Fibroblast of villous mesenchyme (primary cell): ENCODE data around the gene EFNA2. TPM values are rescaled to one million over a fixed set of nuclear protein-coding genes. Genes with fewer than 3 reads are reported as not detected.
A peak's percentile ranks its signal among the peaks of the same experiment; 100 is the strongest.

Source experiments
- DNase-seq: peaks from one replicate; pipeline ENCODE4 v3.0.0-alpha.2; 2010; ENCODE audit warnings: low read depth
- H3K4me3 ChIP-seq: 2 replicates; pipeline ENCODE4 v1.5.1; 2011; ENCODE audit warnings: low read depth, mild to moderate bottlenecking, low read length
- CTCF ChIP-seq: IDR thresholded peaks from 2 replicates; pipeline ENCODE4 v1.5.1; 2012; ENCODE audit warnings: low read depth, mild to moderate bottlenecking, low read length; ENCODE audit not compliant: insufficient read depth
- total RNA-seq: library from RNA; depleted of rRNA; stranded (reverse); fragments of >200 nt; gene quantifications from 2 replicates; pipeline ENCODE4 v1.2.3, GENCODE V29; 2012

Gene EFNA2
- total RNA-seq, 1 donor: not detected

- TF ChIP-seq CTCF: no peak
- DNase-seq: no peak
- H3K4me3 ChIP-seq: peak overlapping the region; percentile 82
These were observed 13.9 kb upstream of the EFNA2 start for GRCh38 chr19:1271528-1272422.

DNA sequence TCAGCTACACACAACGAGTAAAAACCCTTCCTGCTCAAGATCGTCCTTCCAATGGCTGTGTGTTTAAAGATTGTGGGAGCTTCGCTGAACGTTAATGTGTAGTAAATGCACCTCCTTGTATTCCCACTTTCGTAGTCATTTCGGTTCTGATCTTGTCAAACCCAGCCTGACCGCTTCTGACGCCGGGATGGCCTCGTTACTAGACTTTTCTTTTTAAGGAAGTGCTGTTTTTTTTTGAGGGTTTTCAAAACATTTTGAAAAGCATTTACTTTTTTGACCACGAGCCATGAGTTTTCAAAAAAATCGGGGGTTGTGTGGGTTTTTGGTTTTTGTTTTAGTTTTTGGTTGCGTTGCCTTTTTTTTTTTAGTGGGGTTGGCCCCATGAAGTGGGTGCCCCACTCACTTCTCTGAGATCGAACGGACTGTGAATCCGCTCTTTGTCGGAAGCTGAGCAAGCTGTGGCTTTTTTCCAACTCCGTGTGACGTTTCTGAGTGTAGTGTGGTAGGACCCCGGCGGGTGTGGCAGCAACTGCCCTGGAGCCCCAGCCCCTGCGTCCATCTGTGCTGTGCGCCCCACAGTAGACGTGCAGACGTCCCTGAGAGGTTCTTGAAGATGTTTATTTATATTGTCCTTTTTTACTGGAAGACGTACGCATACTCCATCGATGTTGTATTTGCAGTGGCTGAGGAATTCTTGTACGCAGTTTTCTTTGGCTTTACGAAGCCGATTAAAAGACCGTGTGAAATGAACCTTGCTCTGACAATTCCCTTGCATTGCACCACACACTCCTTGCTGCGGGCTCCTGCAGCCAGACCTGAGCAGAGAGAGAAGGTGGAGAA is 13.0 kb upstream of the EFNA2 start:
- no peak for DNase-seq
- no peak overlapping the region for H3K4me3 ChIP-seq
- TF ChIP-seq CTCF: no peak

DNA sequence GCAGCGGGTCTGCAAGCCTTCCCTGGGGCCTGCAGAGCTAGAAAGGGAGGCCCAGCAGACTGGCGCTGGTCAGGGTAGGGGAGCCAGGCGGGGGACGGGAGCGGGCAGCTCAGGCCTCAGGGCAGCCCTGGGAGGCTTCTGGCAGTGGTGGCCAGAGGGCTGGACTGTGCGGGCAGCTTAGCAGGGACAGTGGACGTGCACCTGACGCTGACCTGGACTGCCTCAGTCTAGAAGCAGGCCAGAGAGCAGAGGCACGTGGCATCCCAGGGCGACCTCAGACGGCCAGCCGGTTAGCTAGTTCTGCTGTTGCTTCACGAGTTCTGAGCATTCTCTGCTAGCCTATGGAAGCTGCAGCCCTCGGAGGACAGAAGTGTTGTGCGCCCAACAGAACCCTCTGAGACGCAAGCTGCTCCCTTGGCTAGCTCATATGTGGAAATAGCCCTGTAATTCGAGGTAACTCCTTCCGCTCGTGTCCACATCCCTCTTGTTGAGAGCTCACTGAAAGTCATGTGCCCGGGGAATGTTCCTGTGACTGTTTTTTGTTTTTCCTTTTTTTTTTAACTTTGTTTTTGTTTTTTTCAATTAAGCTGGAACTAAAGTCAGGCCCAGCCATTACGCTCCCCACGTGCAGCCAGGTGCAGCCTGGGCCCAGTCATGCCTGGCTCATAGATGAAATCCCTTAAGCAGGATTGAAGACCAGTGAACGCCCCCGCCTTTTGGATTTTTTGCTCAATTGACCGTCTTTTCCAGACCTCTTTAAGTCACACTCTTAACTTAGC is 12.2 kb upstream of the EFNA2 start:
- DNase-seq: peak; percentile 44
- H3K4me3 ChIP-seq: no peak overlapping the region
- TF ChIP-seq CTCF: no peak

DNA sequence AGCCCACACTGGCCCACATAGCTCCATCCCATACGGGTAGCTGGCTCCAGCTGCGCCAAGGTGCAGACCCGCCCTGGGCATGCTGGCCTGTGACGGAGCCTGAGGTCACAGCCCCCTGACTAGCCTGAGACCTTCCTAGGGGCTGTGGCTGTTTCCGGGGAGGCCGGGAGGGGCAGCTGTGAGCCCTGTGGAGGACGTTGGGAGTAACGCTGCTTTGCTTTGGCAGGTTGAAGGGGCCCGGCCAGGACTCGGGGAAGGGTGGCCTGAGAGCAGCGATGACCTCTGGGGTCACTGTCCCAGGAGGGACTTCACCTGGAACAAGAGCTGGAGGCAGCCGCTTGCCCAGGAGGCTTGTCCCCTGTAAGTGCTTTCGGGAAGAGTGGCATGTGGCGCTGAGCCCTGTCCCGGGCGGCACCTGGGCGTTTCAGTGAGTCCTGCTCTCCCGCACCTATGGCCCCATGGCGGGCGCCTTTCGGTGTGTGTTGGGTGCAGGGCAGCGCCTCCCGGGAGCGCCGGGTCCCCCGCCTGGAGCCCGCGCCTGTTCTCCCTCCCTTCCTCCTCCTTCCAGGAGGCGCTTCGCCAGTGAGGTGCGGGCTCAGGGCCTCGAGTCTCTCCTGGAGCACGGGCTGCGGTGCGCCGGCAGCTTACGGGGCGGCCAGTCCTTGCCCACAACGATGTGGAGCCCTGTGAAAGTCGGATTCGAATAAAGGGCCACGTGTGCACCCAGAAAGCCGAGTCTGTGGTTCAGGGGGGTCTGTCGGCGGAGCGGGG is 11.4 kb upstream of the EFNA2 start:
- peak overlapping the region; percentile 48 for H3K4me3 ChIP-seq
- TF ChIP-seq CTCF: no peak
- DNase-seq: no peak

DNA sequence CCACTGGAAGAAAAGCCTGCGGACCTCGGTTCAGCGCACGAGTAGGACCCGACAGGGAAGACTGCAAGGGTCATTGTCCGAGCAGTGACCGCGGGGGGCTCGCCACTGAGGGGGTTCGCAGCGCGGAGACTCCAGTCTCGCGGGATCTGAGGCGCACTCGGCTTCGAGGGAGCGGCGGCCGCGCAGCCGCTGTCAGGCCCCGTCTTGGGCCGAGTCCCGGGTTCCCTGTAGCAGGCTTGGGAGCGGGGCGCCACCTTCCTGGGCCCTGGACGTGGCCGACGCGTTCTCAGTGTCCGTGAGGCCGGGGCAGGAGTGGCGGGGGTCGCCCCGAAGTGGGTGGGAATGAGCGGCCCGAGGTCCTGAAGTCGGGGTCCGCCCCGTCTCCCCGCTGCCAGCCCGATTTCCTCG is 10.8 kb upstream of the EFNA2 start:
- no peak for DNase-seq
- H3K4me3 ChIP-seq: peak overlapping the region; percentile 48
- TF ChIP-seq CTCF: no peak
